HepG2 (cell line): ENCODE results near the gene CD68. TPM values are rescaled to one million over a fixed set of nuclear protein-coding genes. Genes with fewer than 3 reads are reported as not detected.
A peak's percentile ranks its signal among the peaks of the same experiment; 100 is the strongest.

Experiments
- CREM ChIP-seq, 2 experiments: sonication (generic) in 1 of 2; formaldehyde crosslinking in 1 of 2; IDR thresholded peaks; 2 replicates each; pipeline versions ENCODE4 v1.4.0 to v1.6.1; 2016 to 2020; ENCODE audit warnings: antibody characterized with exemption in 1 of 2, mild to moderate bottlenecking in 1 of 2, missing genetic modification reagents in 1 of 2
- FOXA1 ChIP-seq, 2 experiments: fragments of 450-650 bp in 1 of 2; sonication (generic) in 1 of 2; formaldehyde crosslinking in 1 of 2; IDR thresholded peaks; 2 replicates each; pipeline versions ENCODE4 v1.4.0 to v1.6.1; 2016 to 2020; ENCODE audit warnings: missing genetic modification reagents in 1 of 2
- GABPA ChIP-seq, 2 experiments: IDR thresholded peaks; 2 replicates each; pipeline ENCODE4 v1.6.1; 2011 to 2016; ENCODE audit warnings: low read depth in 2 of 2, low read length in 1 of 2, missing biosample characterization in 1 of 2, missing genetic modification characterization in 1 of 2
- IRF1 ChIP-seq: sonication (generic); formaldehyde crosslinking; IDR thresholded peaks from 2 replicates; pipeline ENCODE4 v1.4.0; 2020; ENCODE audit warnings: low read depth, mild to moderate bottlenecking, missing genetic modification reagents
- MBD4 ChIP-seq: IDR thresholded peaks from 2 replicates; pipeline ENCODE4 v1.6.1; 2012; ENCODE audit warnings: low read length, inconsistent platforms, borderline replicate concordance
- SNRNP70 ChIP-seq: fragments of 200-400 bp; formaldehyde crosslinking; IDR thresholded peaks from 2 replicates; pipeline ENCODE4 v1.6.1; 2017; ENCODE audit warnings: mild to moderate bottlenecking, low read depth, low read length, moderate library complexity
- TEF ChIP-seq: sonication (generic); formaldehyde crosslinking; IDR thresholded peaks from 2 replicates; pipeline ENCODE4 v1.5.0; 2020; ENCODE audit warnings: missing genetic modification reagents
- TSC22D2 ChIP-seq: sonication (generic); formaldehyde crosslinking; IDR thresholded peaks from 2 replicates; pipeline ENCODE4 v1.5.1; 2020; ENCODE audit warnings: missing genetic modification reagents, mild to moderate bottlenecking, borderline replicate concordance
- ZFP36 ChIP-seq: fragments of 150-350 bp; IDR thresholded peaks from 2 replicates; pipeline ENCODE4 v1.6.1; 2018; ENCODE audit warnings: borderline replicate concordance, low read length, low read depth; ENCODE audit not compliant: partially characterized antibody
- ZNF12 ChIP-seq: sonication (generic); formaldehyde crosslinking; IDR thresholded peaks from 2 replicates; pipeline ENCODE4 v1.5.0; 2020; ENCODE audit warnings: missing genetic modification reagents
- ZNF121 ChIP-seq: sonication (generic); formaldehyde crosslinking; IDR thresholded peaks from 2 replicates; pipeline ENCODE4 v1.5.0; 2020; ENCODE audit warnings: mild to moderate bottlenecking, missing genetic modification reagents
- ZNF24 ChIP-seq: fragments of 450-650 bp; IDR thresholded peaks from 2 replicates; pipeline ENCODE4 v1.6.1; 2017; ENCODE audit warnings: antibody characterized with exemption, mild to moderate bottlenecking
- ZNF629 ChIP-seq: sonication (generic); formaldehyde crosslinking; conservative IDR thresholded peaks from 2 replicates; pipeline ENCODE4 v1.5.0; 2020; ENCODE audit warnings: missing genetic modification reagents
- ZSCAN21 ChIP-seq: sonication (generic); formaldehyde crosslinking; IDR thresholded peaks from 2 replicates; pipeline ENCODE4 v1.8.0; 2022; ENCODE audit warnings: mild to moderate bottlenecking, missing genetic modification reagents, moderate library complexity, borderline replicate concordance
- ZSCAN29 ChIP-seq: sonication (generic); formaldehyde crosslinking; conservative IDR thresholded peaks from 2 replicates; pipeline ENCODE4 v1.4.0; 2020; ENCODE audit warnings: mild to moderate bottlenecking, missing genetic modification reagents
- polyA plus RNA-seq, 8 experiments: library from polyadenylated mRNA; depleted of rRNA in 3 of 8; stranded (reverse) in 7 of 8; unstranded in 1 of 8; fragments of >200 nt; fragmentation: Illumina TruSeq in 4 of 8; extraction: Trizol in 4 of 8; gene quantifications; 2 replicates each; pipeline versions ENCODE4 v1.2.1 to v1.2.3, GENCODE V29; 2011 to 2016; ENCODE audit warnings: low read depth in 4 of 8, missing spikeins in 1 of 8, mixed read lengths in 1 of 8; ENCODE audit not compliant: insufficient read depth in 1 of 8
- total RNA-seq, 5 experiments: library from RNA; depleted of rRNA; stranded (reverse); fragments of >200 nt; fragmentation: Illumina TruSeq; extraction: Trizol; gene quantifications; 2 replicates each; pipeline ENCODE4 v1.2.3, GENCODE V29; 2016; ENCODE audit warnings: low read depth in 1 of 5
- TF ChIP-seq, protein P1 (sequence below), 2 experiments: fragments of 450-650 bp in 1 of 2; sonication (generic) in 1 of 2; formaldehyde crosslinking in 1 of 2; IDR thresholded peaks; 2 replicates each; pipeline versions ENCODE4 v1.6.1 to v1.8.0; 2016 to 2022; ENCODE audit warnings: antibody characterized with exemption in 1 of 2, mild to moderate bottlenecking in 1 of 2, missing genetic modification reagents in 1 of 2

Gene CD68
- total and polyA plus RNA-seq, 2 of the 13 experiments (the other 11 are each of a cell fraction or from before 2014, with no cell fraction given) = 10.3 to 104 TPM

- TF ChIP-seq TEF = no peak
- TF ChIP-seq MBD4 = no peak
- TF ChIP-seq SNRNP70 = no peak
- TF ChIP-seq, protein P1, sequence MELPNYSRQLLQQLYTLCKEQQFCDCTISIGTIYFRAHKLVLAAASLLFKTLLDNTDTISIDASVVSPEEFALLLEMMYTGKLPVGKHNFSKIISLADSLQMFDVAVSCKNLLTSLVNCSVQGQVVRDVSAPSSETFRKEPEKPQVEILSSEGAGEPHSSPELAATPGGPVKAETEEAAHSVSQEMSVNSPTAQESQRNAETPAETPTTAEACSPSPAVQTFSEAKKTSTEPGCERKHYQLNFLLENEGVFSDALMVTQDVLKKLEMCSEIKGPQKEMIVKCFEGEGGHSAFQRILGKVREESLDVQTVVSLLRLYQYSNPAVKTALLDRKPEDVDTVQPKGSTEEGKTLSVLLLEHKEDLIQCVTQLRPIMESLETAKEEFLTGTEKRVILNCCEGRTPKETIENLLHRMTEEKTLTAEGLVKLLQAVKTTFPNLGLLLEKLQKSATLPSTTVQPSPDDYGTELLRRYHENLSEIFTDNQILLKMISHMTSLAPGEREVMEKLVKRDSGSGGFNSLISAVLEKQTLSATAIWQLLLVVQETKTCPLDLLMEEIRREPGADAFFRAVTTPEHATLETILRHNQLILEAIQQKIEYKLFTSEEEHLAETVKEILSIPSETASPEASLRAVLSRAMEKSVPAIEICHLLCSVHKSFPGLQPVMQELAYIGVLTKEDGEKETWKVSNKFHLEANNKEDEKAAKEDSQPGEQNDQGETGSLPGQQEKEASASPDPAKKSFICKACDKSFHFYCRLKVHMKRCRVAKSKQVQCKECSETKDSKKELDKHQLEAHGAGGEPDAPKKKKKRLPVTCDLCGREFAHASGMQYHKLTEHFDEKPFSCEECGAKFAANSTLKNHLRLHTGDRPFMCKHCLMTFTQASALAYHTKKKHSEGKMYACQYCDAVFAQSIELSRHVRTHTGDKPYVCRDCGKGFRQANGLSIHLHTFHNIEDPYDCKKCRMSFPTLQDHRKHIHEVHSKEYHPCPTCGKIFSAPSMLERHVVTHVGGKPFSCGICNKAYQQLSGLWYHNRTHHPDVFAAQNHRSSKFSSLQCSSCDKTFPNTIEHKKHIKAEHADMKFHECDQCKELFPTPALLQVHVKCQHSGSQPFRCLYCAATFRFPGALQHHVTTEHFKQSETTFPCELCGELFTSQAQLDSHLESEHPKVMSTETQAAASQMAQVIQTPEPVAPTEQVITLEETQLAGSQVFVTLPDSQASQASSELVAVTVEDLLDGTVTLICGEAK (IDR thresholded peaks at IDR 0.05) = no peak
- TF ChIP-seq, protein P1 (CRISPR knock-in tag; IDR thresholded peaks at IDR 0.05) = no peak
- TF ChIP-seq IRF1 (CRISPR knock-in tag) = no peak
- TF ChIP-seq ZNF629 (CRISPR knock-in tag) = no peak
- no peak for TF ChIP-seq ZNF24
- 0 out of 2 replicates have a peak, but pooled peaks have one; percentile 4 for TF ChIP-seq ZSCAN29 (CRISPR knock-in tag)
- TF ChIP-seq ZSCAN21 (CRISPR knock-in tag) = no peak; the same call in 1 of the 2 replicates
- TF ChIP-seq ZNF12 (CRISPR knock-in tag) = no peak
- TF ChIP-seq ZNF121 = peak; percentile 53; the same call in 1 of the 2 replicates
- no peak for TF ChIP-seq TSC22D2 (CRISPR knock-in tag)
- no peak for TF ChIP-seq FOXA1 (IDR thresholded peaks at IDR 0.05)
- no peak for TF ChIP-seq FOXA1 (CRISPR knock-in tag; IDR thresholded peaks at IDR 0.05)
- no peak for TF ChIP-seq ZFP36
- TF ChIP-seq GABPA (IDR thresholded peaks at IDR 0.05; ENCODE audit: low read depth, low read length) = no peak
- no peak for TF ChIP-seq GABPA (CRISPR knock-in tag; IDR thresholded peaks at IDR 0.05; ENCODE audit: low read depth)
- no peak for TF ChIP-seq CREM (IDR thresholded peaks at IDR 0.05)
- TF ChIP-seq CREM (CRISPR knock-in tag; IDR thresholded peaks at IDR 0.05) = no peak
Observed at GRCh38 chr17:7557147-7557764, 22.2 kb upstream of the CD68 start (continued).
